ENCODE results near the gene TRIM32. TPM values are rescaled to one million over a fixed set of nuclear protein-coding genes. Genes with fewer than 3 reads are reported as not detected.
"Not testable (repeated sequence)": the region's sequence is repeated elsewhere in the genome, so short reads cannot be mapped to it uniquely, and the experiment has no call there.

The TRIM32 gene
- total RNA-seq, 2 donors from 2014 or later, result 19.6 to 33.3 TPM

DNA sequence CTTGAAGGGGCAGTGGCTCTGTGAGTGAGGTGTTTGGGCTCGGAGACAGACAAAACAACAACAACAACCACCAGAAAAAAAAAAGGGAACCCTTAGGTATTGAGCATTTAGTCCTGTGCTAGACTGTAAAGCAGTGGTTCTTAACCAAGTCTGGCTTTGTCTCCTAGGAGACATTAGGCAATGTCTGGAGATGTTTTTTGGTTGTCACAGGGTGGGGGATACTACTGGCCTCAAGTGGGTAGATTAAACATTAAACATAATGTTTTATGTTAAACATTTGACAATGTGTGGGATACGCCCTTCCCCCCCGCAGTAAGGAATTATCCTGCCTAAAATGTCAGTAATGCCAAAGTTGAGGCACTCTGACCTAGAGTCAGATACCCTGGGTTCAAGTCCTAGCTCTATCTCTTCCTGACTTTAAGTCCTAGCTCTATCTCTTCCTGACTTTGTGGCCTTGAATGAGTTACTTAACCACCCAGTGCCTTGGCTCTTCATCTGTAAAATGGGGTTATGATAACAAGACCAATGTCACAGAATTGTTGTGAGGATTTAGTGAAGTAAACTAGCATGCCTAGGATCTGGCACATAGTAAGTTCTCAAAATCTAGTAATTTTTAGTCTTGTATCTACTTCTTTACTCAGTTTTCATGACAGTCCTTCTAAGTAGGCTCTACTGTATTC, 1.8 kb downstream of the TRIM32 start:
- TF ChIP-seq CTCF (IDR thresholded peaks at IDR 0.05), result no peak
- no peaks in the 10 kb centered on the region for H3K9me3 ChIP-seq
- H3K36me3 ChIP-seq, result no peaks in the 10 kb centered on the region
- no peaks in the 10 kb centered on the region for H3K27me3 ChIP-seq (replicated peaks; ENCODE audit: insufficient read depth)
- no peak for DNase-seq (ENCODE audit: low spot score)
- H3K4me3 ChIP-seq, result peak overlapping the region; percentile 89
- H3K27ac ChIP-seq, result no peak overlapping the region
- ATAC-seq (ENCODE audit: insufficient number of reproducible peaks, low FRiP score, low read depth), result no peak
- peaks cover 13 to 53% of the 10 kb centered on the region in 2 donors for H3K4me1 ChIP-seq (ENCODE audit: control insufficient read depth in 1 of 2, low read depth in 2 of 2)

GRCh38 chr9:116689486-116690032, 2.5 kb downstream of the TRIM32 start:
- Histone ChIP-seq H3K4me1 (ENCODE audit: control insufficient read depth in 1 of 2, low read depth in 2 of 2) (peaks cover 16 to 56% of the 10 kb centered on the region in 2 donors), H3K27ac (no peak overlapping the region), H3K9me3 (no peaks in the 10 kb centered on the region), H3K36me3 (no peaks in the 10 kb centered on the region), H3K27me3 (replicated peaks; ENCODE audit: insufficient read depth) (no peaks in the 10 kb centered on the region), H3K4me3 (no peak overlapping the region)
- no peak for ATAC-seq (ENCODE audit: insufficient number of reproducible peaks, low FRiP score, low read depth)
- DNase-seq (ENCODE audit: low spot score), result no peak
- TF ChIP-seq CTCF (IDR thresholded peaks at IDR 0.05), result no peak

- not testable (repeated sequence) for H3K36me3 ChIP-seq; H3K4me3 ChIP-seq; DNase-seq (ENCODE audit: low spot score); H3K9me3 ChIP-seq; H3K27me3 ChIP-seq (replicated peaks; ENCODE audit: insufficient read depth); H3K27ac ChIP-seq; ATAC-seq (ENCODE audit: insufficient number of reproducible peaks, low FRiP score, low read depth)
- peaks cover 16 to 56% of the 10 kb centered on the region in 2 donors for H3K4me1 ChIP-seq (ENCODE audit: control insufficient read depth in 1 of 2, low read depth in 2 of 2)
These were observed 3.7 kb downstream of the TRIM32 start for GRCh38 chr9:116690805-116691204.

DNA sequence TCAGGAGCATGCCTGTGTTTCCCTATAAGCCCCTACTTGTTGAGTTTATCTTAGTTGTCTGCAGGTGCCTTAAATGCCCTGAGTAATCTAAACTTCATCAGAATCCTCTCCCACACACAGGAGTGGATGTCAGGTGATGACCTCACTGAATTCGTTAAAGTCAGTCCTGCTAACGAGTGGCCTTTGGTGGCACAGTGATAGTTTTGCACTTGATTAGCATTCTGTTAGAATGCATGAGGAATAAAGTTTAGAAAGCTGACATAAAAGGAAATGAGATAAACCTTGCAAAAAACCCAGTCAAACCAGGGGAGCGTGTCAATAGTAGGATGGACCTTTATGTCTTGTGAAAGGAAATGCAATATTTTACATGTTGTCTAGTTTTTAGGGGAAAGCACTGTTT, 4.5 kb downstream of the TRIM32 start:
- Histone ChIP-seq H3K4me1 (ENCODE audit: control insufficient read depth in 1 of 2, low read depth in 2 of 2) (peaks cover 16 to 51% of the 10 kb centered on the region in 2 donors), H3K9me3 (no peaks in the 10 kb centered on the region)

GRCh38 chr9:116692616-116693015, 5.5 kb downstream of the TRIM32 start:
- DNase-seq (ENCODE audit: low spot score) (no peak), ATAC-seq (ENCODE audit: insufficient number of reproducible peaks, low FRiP score, low read depth) (no peak)
- H3K4me1 ChIP-seq (ENCODE audit: control insufficient read depth in 1 of 2, low read depth in 2 of 2), result peaks cover 19 to 56% of the 10 kb centered on the region in 2 donors
- no peak overlapping the region for H3K4me3 ChIP-seq
- no peak for TF ChIP-seq CTCF (IDR thresholded peaks at IDR 0.05)
- no peaks in the 10 kb centered on the region for H3K27me3 ChIP-seq (replicated peaks; ENCODE audit: insufficient read depth)
- H3K27ac ChIP-seq, result no peak overlapping the region
- H3K9me3 ChIP-seq, result no peaks in the 10 kb centered on the region
- H3K36me3 ChIP-seq, result peaks cover 3% of the 10 kb centered on the region

More for the DNA sequence above, 4.5 kb downstream of the TRIM32 start:
- Histone ChIP-seq H3K27ac (no peak overlapping the region), H3K4me3 (no peak overlapping the region), H3K27me3 (replicated peaks; ENCODE audit: insufficient read depth) (no peaks in the 10 kb centered on the region), H3K36me3 (no peaks in the 10 kb centered on the region)
- TF ChIP-seq CTCF (IDR thresholded peaks at IDR 0.05), result no peak
- DNase-seq (ENCODE audit: low spot score), result no peak
- ATAC-seq (ENCODE audit: insufficient number of reproducible peaks, low FRiP score, low read depth), result no peak

All from thoracic aorta (tissue), 2 donors.